Body of pancreas (tissue), 4 donors: ENCODE measurements around the gene WWOX.

Experiments used
- CTCF ChIP-seq, 7 experiments: fragments of 450-650 bp in 4 of 7; fragments of 200-600 bp in 3 of 7; sonication (generic) in 3 of 7; IDR thresholded peaks; one replicate each; pipeline ENCODE4 v1.5.1; 2016 to 2019; ENCODE audit warnings: antibody characterized with exemption in 7 of 7
- POLR2A ChIP-seq, 3 donors: fragments of 450-650 bp; IDR thresholded peaks; one replicate each; pipeline ENCODE4 v1.6.1; 2016; ENCODE audit warnings: antibody characterized with exemption in 3 of 3, mild to moderate bottlenecking in 2 of 3

- TF ChIP-seq CTCF (IDR thresholded peaks at IDR 0.05) (no peak), POLR2A (IDR thresholded peaks at IDR 0.05) (no peak)
Observed at GRCh38 chr16:78142788-78143187, 43.3 kb downstream of the WWOX start.
